ENCODE data around the gene INSM2.

INSM2 gene

GRCh38 chr14:35558680-35559079, 24.7 kb downstream of the INSM2 start:
- no peak for TF ChIP-seq CTCF (IDR thresholded peaks at IDR 0.05; ENCODE audit: low read depth, low read length, missing control alignments)
- no peak for DNase-seq (ENCODE audit: low read depth)
- no peak overlapping the region for H3K4me3 ChIP-seq (ENCODE audit: low read depth, low read length)

- DNase-seq (ENCODE audit: low read depth), result no peak
- no peak for TF ChIP-seq CTCF (IDR thresholded peaks at IDR 0.05; ENCODE audit: low read depth, low read length, missing control alignments)
- H3K4me3 ChIP-seq (ENCODE audit: low read depth, low read length), result no peak overlapping the region
Observed at GRCh38 chr14:35565871-35566464, 32.0 kb downstream of the INSM2 start.

GRCh38 chr14:35571598-35571997, 37.6 kb downstream of the INSM2 start:
- no peak overlapping the region for H3K4me3 ChIP-seq (ENCODE audit: low read depth, low read length)
- TF ChIP-seq CTCF (IDR thresholded peaks at IDR 0.05; ENCODE audit: low read depth, low read length, missing control alignments), result no peak
- DNase-seq (ENCODE audit: low read depth), result no peak

GRCh38 chr14:35573911-35574310, 39.9 kb downstream of the INSM2 start:
- no peak for TF ChIP-seq CTCF (IDR thresholded peaks at IDR 0.05; ENCODE audit: low read depth, low read length, missing control alignments)
- DNase-seq (ENCODE audit: low read depth), result no peak
- H3K4me3 ChIP-seq (ENCODE audit: low read depth, low read length), result no peak overlapping the region

- no peak overlapping the region for H3K4me3 ChIP-seq (ENCODE audit: low read depth, low read length)
- TF ChIP-seq CTCF (IDR thresholded peaks at IDR 0.05; ENCODE audit: low read depth, low read length, missing control alignments), result no peak
- no peak for DNase-seq (ENCODE audit: low read depth)
Observed at GRCh38 chr14:35576260-35576659, 42.3 kb downstream of the INSM2 start.

GRCh38 chr14:35576856-35577255, 42.9 kb downstream of the INSM2 start:
- no peak for DNase-seq (ENCODE audit: low read depth)
- H3K4me3 ChIP-seq (ENCODE audit: low read depth, low read length), result no peak overlapping the region
- TF ChIP-seq CTCF (IDR thresholded peaks at IDR 0.05; ENCODE audit: low read depth, low read length, missing control alignments), result no peak

GRCh38 chr14:35578135-35578534, 44.2 kb downstream of the INSM2 start:
- no peak for DNase-seq (ENCODE audit: low read depth)
- TF ChIP-seq CTCF (IDR thresholded peaks at IDR 0.05; ENCODE audit: low read depth, low read length, missing control alignments), result no peak
- H3K4me3 ChIP-seq (ENCODE audit: low read depth, low read length), result no peak overlapping the region
